ENCODE data around the gene PEX7. TPM values are rescaled to one million over a fixed set of nuclear protein-coding genes. Genes with fewer than 3 reads are reported as not detected.

Gene PEX7
- total and polyA plus RNA-seq, 2 of the 8 experiments (the other 6 are each of a cell fraction or from before 2014, with no cell fraction given) = 6.4 to 11.0 TPM

DNA sequence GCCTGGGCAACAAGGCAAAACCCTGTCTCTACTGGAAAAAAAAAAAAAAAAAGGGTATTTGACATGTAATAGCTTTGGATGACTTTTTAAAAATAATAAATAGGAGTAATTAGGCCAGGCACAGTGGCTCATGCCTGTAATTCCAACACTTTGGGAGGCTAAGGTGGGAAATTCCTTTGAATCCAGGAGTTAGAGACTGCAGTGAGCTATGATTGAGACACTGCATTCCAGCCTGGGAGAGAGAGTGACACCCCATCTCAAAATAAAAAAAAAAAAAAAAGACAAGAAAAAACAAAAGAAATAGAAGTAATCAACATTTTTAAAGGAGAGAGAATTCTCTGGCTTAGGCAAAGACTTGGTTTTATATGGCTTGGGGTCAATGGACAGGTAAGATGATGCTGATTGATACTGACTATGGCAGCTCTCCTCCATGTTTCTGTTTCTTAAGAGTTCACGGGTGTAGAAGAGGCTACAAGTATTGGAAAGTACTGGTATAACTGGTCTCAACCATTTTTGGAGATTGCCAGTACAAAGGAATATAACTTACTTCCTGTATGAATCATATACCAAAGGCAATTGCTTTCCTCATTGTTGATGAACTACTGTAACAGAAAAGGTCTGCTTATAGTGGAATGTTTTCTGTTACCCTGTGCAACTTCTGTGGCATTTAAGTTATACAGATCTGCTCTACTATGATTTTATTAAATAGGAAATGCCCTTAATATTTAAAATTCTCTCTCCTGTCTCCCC lies 40.2 kb upstream of the PEX7 start (continued):
- TF ChIP-seq, protein P1, sequence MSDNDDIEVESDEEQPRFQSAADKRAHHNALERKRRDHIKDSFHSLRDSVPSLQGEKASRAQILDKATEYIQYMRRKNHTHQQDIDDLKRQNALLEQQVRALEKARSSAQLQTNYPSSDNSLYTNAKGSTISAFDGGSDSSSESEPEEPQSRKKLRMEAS (IDR thresholded peaks at IDR 0.05) = no peak
- TF ChIP-seq EP300 (IDR thresholded peaks at IDR 0.05; ENCODE audit: borderline replicate concordance in 1 of 2, low read depth in 2 of 2, low read length in 2 of 2) (no peak), TAF1 (IDR thresholded peaks at IDR 0.05; ENCODE audit: low read depth, low read length) (no peak), MAFK (IDR thresholded peaks at IDR 0.05; ENCODE audit: low read depth, low read length) (no peak)

Data from H1 (cell line).